Measurements from ENCODE around the gene SLC16A5. TPM values are rescaled to one million over a fixed set of nuclear protein-coding genes. Genes with fewer than 3 reads are reported as not detected.

Gene SLC16A5
- total RNA-seq, 1 donor from 2014 or later, result 7.3 TPM

GRCh38 chr17:75051941-75052340 lies 35.8 kb upstream of the SLC16A5 start:
- Mint-ChIP-seq H3K4me1 (peaks cover 19% of the 10 kb centered on the region), H3K27me3 (ENCODE audit: low read depth) (no peaks in the 10 kb centered on the region), H3K27ac (ENCODE audit: unreplicated experiment) (no peak overlapping the region), H3K9me3 (no peaks in the 10 kb centered on the region), H3K4me3 (no peak overlapping the region), H3K36me3 (ENCODE audit: low read depth) (peaks cover 6% of the 10 kb centered on the region)
- no peak for DNase-seq (ENCODE audit: low read depth, low spot score)
- no peak for TF ChIP-seq CTCF (conservative IDR thresholded peaks at IDR 0.05)

GRCh38 chr17:75059369-75060345 lies 28.1 kb upstream of the SLC16A5 start:
- Mint-ChIP-seq H3K27ac (ENCODE audit: unreplicated experiment) (no peak overlapping the region), H3K36me3 (ENCODE audit: low read depth) (no peaks in the 10 kb centered on the region), H3K27me3 (ENCODE audit: low read depth) (no peaks in the 10 kb centered on the region), H3K4me1 (no peaks in the 10 kb centered on the region), H3K9me3 (no peaks in the 10 kb centered on the region), H3K4me3 (no peak overlapping the region)
- DNase-seq (ENCODE audit: low read depth, low spot score), result no peak
- TF ChIP-seq CTCF (conservative IDR thresholded peaks at IDR 0.05), result no peak

GRCh38 chr17:75060434-75061054 lies 27.2 kb upstream of the SLC16A5 start:
- H3K4me3 Mint-ChIP-seq, result no peak overlapping the region
- no peak for TF ChIP-seq CTCF (conservative IDR thresholded peaks at IDR 0.05)
- no peaks in the 10 kb centered on the region for H3K9me3 Mint-ChIP-seq
- no peaks in the 10 kb centered on the region for H3K36me3 Mint-ChIP-seq (ENCODE audit: low read depth)
- H3K4me1 Mint-ChIP-seq, result no peaks in the 10 kb centered on the region
- H3K27me3 Mint-ChIP-seq (ENCODE audit: low read depth), result no peaks in the 10 kb centered on the region
- H3K27ac Mint-ChIP-seq (ENCODE audit: unreplicated experiment), result no peak overlapping the region
- DNase-seq (ENCODE audit: low read depth, low spot score), result no peak

GRCh38 chr17:75061055-75061438 lies 26.7 kb upstream of the SLC16A5 start:
- no peaks in the 10 kb centered on the region for H3K9me3 Mint-ChIP-seq
- no peak for TF ChIP-seq CTCF (conservative IDR thresholded peaks at IDR 0.05)
- H3K27ac Mint-ChIP-seq (ENCODE audit: unreplicated experiment), result no peak overlapping the region
- no peak for DNase-seq (ENCODE audit: low read depth, low spot score)
- H3K36me3 Mint-ChIP-seq (ENCODE audit: low read depth), result no peaks in the 10 kb centered on the region
- H3K4me1 Mint-ChIP-seq, result no peaks in the 10 kb centered on the region
- no peak overlapping the region for H3K4me3 Mint-ChIP-seq
- no peaks in the 10 kb centered on the region for H3K27me3 Mint-ChIP-seq (ENCODE audit: low read depth)

GRCh38 chr17:75061618-75062017 lies 26.1 kb upstream of the SLC16A5 start:
- Mint-ChIP-seq H3K4me3 (no peak overlapping the region), H3K27me3 (ENCODE audit: low read depth) (no peaks in the 10 kb centered on the region), H3K9me3 (no peaks in the 10 kb centered on the region), H3K27ac (ENCODE audit: unreplicated experiment) (no peak overlapping the region), H3K36me3 (ENCODE audit: low read depth) (no peaks in the 10 kb centered on the region), H3K4me1 (no peaks in the 10 kb centered on the region)
- TF ChIP-seq CTCF (conservative IDR thresholded peaks at IDR 0.05), result no peak
- DNase-seq (ENCODE audit: low read depth, low spot score), result no peak
